ENCODE results near the gene PFKL.
A peak's percentile ranks its signal among the peaks of the same experiment; 100 is the strongest.
"Not testable (repeated sequence)": the region's sequence is repeated elsewhere in the genome, so short reads cannot be mapped to it uniquely, and the experiment has no call there.

Gene PFKL

GRCh38 chr21:44360159-44360558, 60.3 kb downstream of the PFKL start:
- Histone ChIP-seq H3F3A (ENCODE audit: insufficient read depth, low read length) (no peaks in the 10 kb centered on the region), H3K27ac (ENCODE audit: low read length) (no peak overlapping the region), H4K20me1 (ENCODE audit: insufficient read depth, low read length) (no peaks in the 10 kb centered on the region), H3K36me3 (replicated peaks; ENCODE audit: insufficient read depth, low read length) (no peaks in the 10 kb centered on the region), H3K27me3 (replicated peaks; ENCODE audit: insufficient read depth, low read length) (peaks cover 96% of the 10 kb centered on the region), H3K4me1 (ENCODE audit: low read length) (no peaks in the 10 kb centered on the region), H3K79me2 (ENCODE audit: low read length) (no peaks in the 10 kb centered on the region), H3K9me2 (replicated peaks; ENCODE audit: insufficient read depth, low read length) (no peaks in the 10 kb centered on the region), H3K4me3 (ENCODE audit: low read length) (no peak overlapping the region), H3K4me2 (ENCODE audit: low read depth, low read length) (no peak overlapping the region), H3K9ac (ENCODE audit: low read length) (no peak overlapping the region), H2AFZ (ENCODE audit: low read length) (no peak overlapping the region), H3K9me3 (replicated peaks; ENCODE audit: insufficient read depth, low read length) (no peaks in the 10 kb centered on the region)
- no peak for DNase-seq
- TF ChIP-seq EZH2phosphoT487 (IDR thresholded peaks at IDR 0.05; ENCODE audit: low read length): no peak
- TF ChIP-seq, protein P1, sequence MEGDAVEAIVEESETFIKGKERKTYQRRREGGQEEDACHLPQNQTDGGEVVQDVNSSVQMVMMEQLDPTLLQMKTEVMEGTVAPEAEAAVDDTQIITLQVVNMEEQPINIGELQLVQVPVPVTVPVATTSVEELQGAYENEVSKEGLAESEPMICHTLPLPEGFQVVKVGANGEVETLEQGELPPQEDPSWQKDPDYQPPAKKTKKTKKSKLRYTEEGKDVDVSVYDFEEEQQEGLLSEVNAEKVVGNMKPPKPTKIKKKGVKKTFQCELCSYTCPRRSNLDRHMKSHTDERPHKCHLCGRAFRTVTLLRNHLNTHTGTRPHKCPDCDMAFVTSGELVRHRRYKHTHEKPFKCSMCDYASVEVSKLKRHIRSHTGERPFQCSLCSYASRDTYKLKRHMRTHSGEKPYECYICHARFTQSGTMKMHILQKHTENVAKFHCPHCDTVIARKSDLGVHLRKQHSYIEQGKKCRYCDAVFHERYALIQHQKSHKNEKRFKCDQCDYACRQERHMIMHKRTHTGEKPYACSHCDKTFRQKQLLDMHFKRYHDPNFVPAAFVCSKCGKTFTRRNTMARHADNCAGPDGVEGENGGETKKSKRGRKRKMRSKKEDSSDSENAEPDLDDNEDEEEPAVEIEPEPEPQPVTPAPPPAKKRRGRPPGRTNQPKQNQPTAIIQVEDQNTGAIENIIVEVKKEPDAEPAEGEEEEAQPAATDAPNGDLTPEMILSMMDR (IDR thresholded peaks at IDR 0.05; ENCODE audit: low read length): 0 out of 2 replicates have a peak, but pooled peaks have one; percentile 10

DNA sequence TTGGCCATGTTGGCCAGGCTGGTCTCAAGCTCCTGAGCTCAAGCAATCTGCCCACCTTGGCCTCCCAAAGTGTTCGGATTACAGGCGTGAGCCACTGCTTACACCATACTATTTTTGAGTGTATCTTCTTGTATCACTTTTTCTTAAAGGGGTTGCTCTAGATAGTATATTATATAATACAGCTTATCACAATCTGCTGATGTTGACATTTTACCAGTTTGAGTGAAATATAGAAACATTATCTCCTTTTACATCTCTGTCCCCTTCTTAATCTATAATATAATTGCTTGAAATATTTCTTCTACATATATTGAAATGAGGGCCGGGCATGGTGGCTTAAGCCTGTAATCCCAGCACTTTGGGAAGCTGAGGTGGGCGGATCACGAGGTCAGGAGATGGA, 62.0 kb downstream of the PFKL start:
- not testable (repeated sequence) for H4K20me1 ChIP-seq (ENCODE audit: insufficient read depth, low read length); H2AFZ ChIP-seq (ENCODE audit: low read length); H3K36me3 ChIP-seq (replicated peaks; ENCODE audit: insufficient read depth, low read length); H3K79me2 ChIP-seq (ENCODE audit: low read length); H3K4me3 ChIP-seq (ENCODE audit: low read length); H3K9me2 ChIP-seq (replicated peaks; ENCODE audit: insufficient read depth, low read length); H3K9me3 ChIP-seq (replicated peaks; ENCODE audit: insufficient read depth, low read length); DNase-seq; H3K9ac ChIP-seq (ENCODE audit: low read length); H3K4me1 ChIP-seq (ENCODE audit: low read length); H3K4me2 ChIP-seq (ENCODE audit: low read depth, low read length); H3F3A ChIP-seq (ENCODE audit: insufficient read depth, low read length); H3K27ac ChIP-seq (ENCODE audit: low read length)
- peaks cover 97% of the 10 kb centered on the region for H3K27me3 ChIP-seq (replicated peaks; ENCODE audit: insufficient read depth, low read length)

DNA sequence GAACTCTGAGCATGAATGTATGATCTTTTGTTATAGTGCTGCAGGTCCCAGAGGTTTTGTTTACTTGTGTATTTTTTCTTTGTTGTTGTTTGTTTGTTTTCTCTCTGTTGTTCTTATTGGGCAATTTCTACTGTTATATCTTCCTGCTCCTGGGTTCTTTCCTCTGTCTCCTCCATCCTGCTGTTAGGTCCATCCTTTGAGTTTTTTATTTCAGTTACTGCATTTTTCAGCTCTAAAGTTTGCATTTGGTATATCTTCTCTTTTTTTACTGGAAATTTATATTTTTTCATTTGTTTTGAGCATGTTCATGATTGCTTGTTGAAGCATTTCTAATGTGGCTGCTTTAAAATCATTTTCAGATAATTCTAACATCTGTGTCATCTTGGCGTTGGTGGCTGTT, 63.4 kb downstream of the PFKL start:
- no peaks in the 10 kb centered on the region for H3K9me3 ChIP-seq (replicated peaks; ENCODE audit: insufficient read depth, low read length)
- peaks cover 97% of the 10 kb centered on the region for H3K27me3 ChIP-seq (replicated peaks; ENCODE audit: insufficient read depth, low read length)
- H3K36me3 ChIP-seq (replicated peaks; ENCODE audit: insufficient read depth, low read length): no peaks in the 10 kb centered on the region
- no peaks in the 10 kb centered on the region for H4K20me1 ChIP-seq (ENCODE audit: insufficient read depth, low read length)
- no peaks in the 10 kb centered on the region for H3K79me2 ChIP-seq (ENCODE audit: low read length)
- TF ChIP-seq EZH2phosphoT487 (IDR thresholded peaks at IDR 0.05; ENCODE audit: low read length): no peak
- no peak for TF ChIP-seq EZH2 (optimal IDR thresholded peaks at IDR 0.05; ENCODE audit: low read depth, low read length)
- TF ChIP-seq, protein P1 (IDR thresholded peaks at IDR 0.05; ENCODE audit: low read length): no peak
- H3K4me3 ChIP-seq (ENCODE audit: low read length): no peak overlapping the region
- H3K9me2 ChIP-seq (replicated peaks; ENCODE audit: insufficient read depth, low read length): no peaks in the 10 kb centered on the region
- DNase-seq: no peak
- H3K4me2 ChIP-seq (ENCODE audit: low read depth, low read length): no peak overlapping the region
- H3K9ac ChIP-seq (ENCODE audit: low read length): no peak overlapping the region
- no peak overlapping the region for H2AFZ ChIP-seq (ENCODE audit: low read length)
- H3F3A ChIP-seq (ENCODE audit: insufficient read depth, low read length): no peaks in the 10 kb centered on the region
- H3K27ac ChIP-seq (ENCODE audit: low read length): no peak overlapping the region
- no peaks in the 10 kb centered on the region for H3K4me1 ChIP-seq (ENCODE audit: low read length)

DNA sequence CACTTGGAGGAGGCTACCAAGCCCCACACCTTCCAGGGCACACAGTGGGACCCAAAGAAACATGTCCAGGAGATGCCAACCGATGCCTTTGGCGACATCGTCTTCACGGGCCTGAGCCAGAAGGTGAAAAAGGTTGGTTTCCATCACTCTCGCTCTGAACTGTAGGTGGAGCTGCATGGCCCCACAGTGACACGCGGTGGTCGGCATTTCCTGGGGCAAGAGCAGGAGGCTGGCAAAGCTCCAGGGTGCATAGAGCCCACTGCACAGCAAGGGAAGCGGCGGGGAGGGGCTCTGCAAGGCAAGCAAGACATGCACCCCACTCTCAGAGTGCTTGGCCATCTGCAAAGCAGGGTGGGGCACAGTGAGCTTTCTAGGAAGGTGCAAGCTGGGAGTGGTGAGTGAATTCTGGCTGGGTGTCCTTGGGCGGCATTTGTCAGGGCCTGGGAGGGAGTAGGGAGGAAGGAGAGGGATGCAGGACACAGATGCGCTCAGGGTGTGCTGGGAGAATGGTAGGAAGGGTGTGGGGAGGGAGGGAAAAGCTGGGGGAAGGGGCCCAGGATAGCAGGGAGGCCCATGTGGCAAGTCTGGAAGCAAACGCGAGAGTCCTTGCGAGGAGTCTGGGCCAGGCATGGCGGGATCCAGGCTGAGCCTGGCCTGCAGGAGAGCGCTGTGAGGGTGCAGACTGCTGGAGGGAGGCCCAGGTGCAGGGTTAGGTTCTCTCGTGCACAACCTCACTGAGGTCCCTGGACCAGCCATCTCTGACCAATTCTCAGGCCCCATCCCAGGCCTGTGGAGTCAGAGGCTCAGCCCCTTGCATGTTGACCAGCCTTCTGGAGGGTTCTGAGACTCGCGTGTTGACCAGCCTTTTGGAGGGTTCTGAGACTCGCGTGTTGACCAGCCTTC, 64.5 kb downstream of the PFKL start:
- no peak overlapping the region for H2AFZ ChIP-seq (ENCODE audit: low read length)
- H4K20me1 ChIP-seq (ENCODE audit: insufficient read depth, low read length): no peaks in the 10 kb centered on the region
- no peak overlapping the region for H3K9ac ChIP-seq (ENCODE audit: low read length)
- H3K4me2 ChIP-seq (ENCODE audit: low read depth, low read length): no peak overlapping the region
- no peaks in the 10 kb centered on the region for H3K9me3 ChIP-seq (replicated peaks; ENCODE audit: insufficient read depth, low read length)
- DNase-seq: no peak
- H3K79me2 ChIP-seq (ENCODE audit: low read length): no peaks in the 10 kb centered on the region
- H3K4me3 ChIP-seq (ENCODE audit: low read length): no peak overlapping the region
- no peaks in the 10 kb centered on the region for H3K4me1 ChIP-seq (ENCODE audit: low read length)
- H3K9me2 ChIP-seq (replicated peaks; ENCODE audit: insufficient read depth, low read length): no peaks in the 10 kb centered on the region
- peaks cover 96% of the 10 kb centered on the region for H3K27me3 ChIP-seq (replicated peaks; ENCODE audit: insufficient read depth, low read length)
- TF ChIP-seq EZH2 (optimal IDR thresholded peaks at IDR 0.05; ENCODE audit: low read depth, low read length) (no peak), EZH2phosphoT487 (IDR thresholded peaks at IDR 0.05; ENCODE audit: low read length) (no peak)
- TF ChIP-seq, protein P1 (IDR thresholded peaks at IDR 0.05; ENCODE audit: low read length): no peak
- H3K36me3 ChIP-seq (replicated peaks; ENCODE audit: insufficient read depth, low read length): no peaks in the 10 kb centered on the region
- no peaks in the 10 kb centered on the region for H3F3A ChIP-seq (ENCODE audit: insufficient read depth, low read length)
- H3K27ac ChIP-seq (ENCODE audit: low read length): no peak overlapping the region

Measured in MM.1S (cell line).